ENCODE results near the gene PIPOX.
"Not testable (repeated sequence)": the region's sequence is repeated elsewhere in the genome, so short reads cannot be mapped to it uniquely, and the experiment has no call there.

Gene PIPOX

GRCh38 chr17:29080965-29081364 lies 38.0 kb downstream of the PIPOX start:
- no peak for TF ChIP-seq CTCF (IDR thresholded peaks at IDR 0.05; ENCODE audit: low read depth, low read length, missing control alignments)
- no peak for DNase-seq (ENCODE audit: low read depth)
- in situ Hi-C loops (cut with HindIII; ENCODE audit: low sequenced_read_pairs) = loop anchor here (5.0 kb wide), 1 partner anchor 39 kb away; the partner anchor contains the start of gene PIPOX
- H3K4me3 ChIP-seq (ENCODE audit: low read depth, low read length) = no peak overlapping the region

- TF ChIP-seq CTCF (IDR thresholded peaks at IDR 0.05; ENCODE audit: low read depth, low read length, missing control alignments) = no peak
- in situ Hi-C loops (cut with HindIII; ENCODE audit: low sequenced_read_pairs) = loop anchor here (5.0 kb wide), 1 partner anchor 42 kb away; the partner anchor contains the start of gene PIPOX
- no peak overlapping the region for H3K4me3 ChIP-seq (ENCODE audit: low read depth, low read length)
- no peak for DNase-seq (ENCODE audit: low read depth)
Observed at GRCh38 chr17:29084541-29085146, 41.7 kb downstream of the PIPOX start.

GRCh38 chr17:29085223-29085622 lies 42.3 kb downstream of the PIPOX start:
- no peak for TF ChIP-seq CTCF (IDR thresholded peaks at IDR 0.05; ENCODE audit: low read depth, low read length, missing control alignments)
- H3K4me3 ChIP-seq (ENCODE audit: low read depth, low read length) = no peak overlapping the region
- in situ Hi-C loops (cut with HindIII; ENCODE audit: low sequenced_read_pairs) = no loop called here
- no peak for DNase-seq (ENCODE audit: low read depth)

- no peak for TF ChIP-seq CTCF (IDR thresholded peaks at IDR 0.05; ENCODE audit: low read depth, low read length, missing control alignments)
- in situ Hi-C loops (cut with HindIII; ENCODE audit: low sequenced_read_pairs) = no loop called here
- DNase-seq (ENCODE audit: low read depth) = no peak
- no peak overlapping the region for H3K4me3 ChIP-seq (ENCODE audit: low read depth, low read length)
Observed at GRCh38 chr17:29086628-29087332, 43.8 kb downstream of the PIPOX start.

- in situ Hi-C loops (cut with HindIII; ENCODE audit: low sequenced_read_pairs); H3K4me3 ChIP-seq (ENCODE audit: low read depth, low read length); DNase-seq (ENCODE audit: low read depth): not testable (repeated sequence)
Observed at GRCh38 chr17:29088782-29089181, 45.8 kb downstream of the PIPOX start.

GRCh38 chr17:29089601-29090044 lies 46.7 kb downstream of the PIPOX start:
- in situ Hi-C loops (cut with HindIII; ENCODE audit: low sequenced_read_pairs) = no loop called here
- TF ChIP-seq CTCF (IDR thresholded peaks at IDR 0.05; ENCODE audit: low read depth, low read length, missing control alignments) = no peak
- no peak for DNase-seq (ENCODE audit: low read depth)
- H3K4me3 ChIP-seq (ENCODE audit: low read depth, low read length) = no peak overlapping the region

GRCh38 chr17:29090108-29090507 lies 47.2 kb downstream of the PIPOX start:
- in situ Hi-C loops (cut with HindIII; ENCODE audit: low sequenced_read_pairs) = no loop called here
- no peak for TF ChIP-seq CTCF (IDR thresholded peaks at IDR 0.05; ENCODE audit: low read depth, low read length, missing control alignments)
- no peak overlapping the region for H3K4me3 ChIP-seq (ENCODE audit: low read depth, low read length)
- no peak for DNase-seq (ENCODE audit: low read depth)

All from astrocyte of the cerebellum (primary cell).